Tibial nerve (tissue), 4 donors: Measurements from ENCODE around the gene PRKCE.

Experiments used
- CTCF ChIP-seq, 5 experiments: fragments of 200-600 bp in 3 of 5; fragments of 450-650 bp in 2 of 5; sonication (generic) in 3 of 5; IDR thresholded peaks; one replicate each; pipeline ENCODE4 v1.5.1; 2016 to 2019; ENCODE audit warnings: antibody characterized with exemption in 5 of 5, mild to moderate bottlenecking in 3 of 5, moderate library complexity in 2 of 5
- EP300 ChIP-seq, 2 donors: sonication (generic); formaldehyde crosslinking; IDR thresholded peaks; one replicate each; pipeline ENCODE4 v1.6.1; 2017; ENCODE audit warnings: antibody characterized with exemption in 2 of 2, mild to moderate bottlenecking in 1 of 2
- POLR2A ChIP-seq, 2 donors: fragments of 450-650 bp; IDR thresholded peaks; one replicate each; pipeline ENCODE4 v1.6.1; 2017; ENCODE audit warnings: antibody characterized with exemption in 2 of 2, mild to moderate bottlenecking in 2 of 2, moderate library complexity in 2 of 2

GRCh38 chr2:46064396-46064795 is 412.9 kb downstream of the PRKCE start:
- TF ChIP-seq POLR2A (IDR thresholded peaks at IDR 0.05) (no peak), CTCF (IDR thresholded peaks at IDR 0.05) (no peak), EP300 (IDR thresholded peaks at IDR 0.05) (no peak)
